ENCODE results near the gene ALG2. TPM values are rescaled to one million over a fixed set of nuclear protein-coding genes. Genes with fewer than 3 reads are reported as not detected.

Gene ALG2
- total and polyA plus RNA-seq, 2 of the 4 experiments (the other 2 are of a cell fraction): 36.4 to 38.4 TPM

- H3K18ac ChIP-seq (ENCODE audit: low read depth, low read length): no peak overlapping the region
- H3K4me2 ChIP-seq (ENCODE audit: low read depth, low read length): no peak overlapping the region
- H3K27me3 ChIP-seq (ENCODE audit: control insufficient read depth, insufficient read depth, low read length): no peaks in the 10 kb centered on the region
- H2BK120ac ChIP-seq (ENCODE audit: low read depth, low read length): no peak overlapping the region
- dilution Hi-C loops (cut with HindIII; ENCODE audit: low sequenced_read_pairs, unreplicated experiment) (no loop called here), in situ Hi-C loops (cut with MboI; ENCODE audit: low sequenced_read_pairs) (loop anchor here (25.0 kb wide), 3 partner anchors 550 to 950 kb away; partner anchors contain the start of gene NR4A3), intact Hi-C loops (cut with micrococcal nuclease) (loop anchor here (10.0 kb wide), 4 partner anchors 77 to 1333 kb away; partner anchors contain the start of gene STX17)
- no peaks in the 10 kb centered on the region for H3K79me1 ChIP-seq (ENCODE audit: low read depth in 1 of 2, low read length in 2 of 2)
- CTCF ChIA-PET: no interaction called here
- H4K20me1 ChIP-seq (ENCODE audit: insufficient read depth, low read length): no peaks in the 10 kb centered on the region
- no peak overlapping the region for H4K5ac ChIP-seq (ENCODE audit: low read depth, low read length)
- 83% methylated on average over 1 of the region's 2 CpGs; no CpG with 5 or more reads in 1 of the 2 experiments for WGBS, 2 experiments (ENCODE audit: extremely low coverage in 2 of 2, insufficient read length in 1 of 2)
- no peak overlapping the region for H2BK5ac ChIP-seq (ENCODE audit: low read depth, low read length, poor library complexity, severe bottlenecking)
- POLR2A ChIA-PET (ENCODE audit: unreplicated experiment): no interaction called here
- no peak overlapping the region for H3K23ac ChIP-seq (ENCODE audit: low read depth, low read length)
- no peak overlapping the region for H4K8ac ChIP-seq (ENCODE audit: low read depth in 2 of 2, low read length in 2 of 2)
- no peak overlapping the region for H3K4ac ChIP-seq (ENCODE audit: low read depth, low read length)
- TF ChIP-seq SMC3 (IDR thresholded peaks at IDR 0.05; ENCODE audit: low read depth, low read length) (no peak), MAZ (IDR thresholded peaks at IDR 0.05; ENCODE audit: borderline replicate concordance, low read depth, low read length) (no peak), NFE2L2 (IDR thresholded peaks at IDR 0.05; ENCODE audit: low read depth, low read length) (no peak), CHD1 (IDR thresholded peaks at IDR 0.05; ENCODE audit: low read depth, low read length) (no peak), USF2 (IDR thresholded peaks at IDR 0.05; ENCODE audit: low read depth, low read length) (no peak), POLR2A (IDR thresholded peaks at IDR 0.05; ENCODE audit: low read depth, low read length) (no peak), BHLHE40 (IDR thresholded peaks at IDR 0.05; ENCODE audit: low read depth, low read length) (no peak), CTCF (conservative IDR thresholded peaks at IDR 0.05; ENCODE audit: low read depth, low read length) (no peak), ELK1 (IDR thresholded peaks at IDR 0.05; ENCODE audit: borderline replicate concordance, low read depth, low read length) (no peak), RAD21 (IDR thresholded peaks at IDR 0.05; ENCODE audit: low read length) (no peak), CEBPB (IDR thresholded peaks at IDR 0.05; ENCODE audit: low read depth, low read length) (no peak), RCOR1 (IDR thresholded peaks at IDR 0.05; ENCODE audit: insufficient replicate concordance, low read length) (no peak), FOS (IDR thresholded peaks at IDR 0.05; ENCODE audit: low read depth, low read length) (no peak), MAFK (IDR thresholded peaks at IDR 0.05; ENCODE audit: low read depth, low read length) (no peak), RFX5 (IDR thresholded peaks at IDR 0.05; ENCODE audit: low read depth, low read length) (no peak)
- no peak overlapping the region for H3K27ac ChIP-seq (ENCODE audit: insufficient read depth, low read length)
- no peak overlapping the region for H2AK5ac ChIP-seq (ENCODE audit: low read depth, low read length)
- peaks cover 5% of the 10 kb centered on the region for H3K4me1 ChIP-seq (ENCODE audit: control insufficient read depth, insufficient read depth, low read length)
- no peak overlapping the region for H2AFZ ChIP-seq (replicated peaks; ENCODE audit: low read length, poor library complexity)
- no peaks in the 10 kb centered on the region for H3K36me3 ChIP-seq (ENCODE audit: control insufficient read depth, insufficient read depth, low read length)
- H4K91ac ChIP-seq (ENCODE audit: insufficient read depth, low read depth, low read length): no peak overlapping the region
- ATAC-seq (ENCODE audit: low read depth) (no peak), DNase-seq (no peak)
- no peak overlapping the region for H3K56ac ChIP-seq (ENCODE audit: extremely low read depth, insufficient read depth, low read length)
- BruUV-seq (replicated peaks): no TSS peak
- H3K9ac ChIP-seq (ENCODE audit: low read depth, low read length): no peak overlapping the region
- H3K14ac ChIP-seq (replicated peaks; ENCODE audit: low read depth, low read length): no peak overlapping the region
- peaks cover 2% of the 10 kb centered on the region; the same call in 1 of the 2 replicates for H3K9me1 ChIP-seq (ENCODE audit: insufficient read depth, low read length)
- no peak overlapping the region for H2AK9ac ChIP-seq (replicated peaks; ENCODE audit: low read depth, low read length, poor library complexity)
- no peak overlapping the region for H2BK15ac ChIP-seq (ENCODE audit: low read depth, low read length)
- H3K9me3 ChIP-seq (ENCODE audit: control insufficient read depth, insufficient read depth, low read length): no peaks in the 10 kb centered on the region
- no peak overlapping the region for H2BK20ac ChIP-seq (ENCODE audit: low read depth, low read length)
- no peak overlapping the region for H3K4me3 ChIP-seq (ENCODE audit: insufficient read depth, low read depth, low read length)
These were observed 40.2 kb upstream of the ALG2 start for GRCh38 chr9:99261923-99262322.
